Naive thymus-derived CD8-positive, alpha-beta T cell (primary cell): Measurements from ENCODE around the gene IRAK1. TPM values are rescaled to one million over a fixed set of nuclear protein-coding genes. Genes with fewer than 3 reads are reported as not detected.

Experiments used
- ATAC-seq, 2 donors: fragments of 150-1000 bp; cut with Tn5 transposase in 1 of 2; sonication (Bioruptor Pico), chemical (Tn5 transposase) in 1 of 2; 1 replicate in 1 of 2; 2 replicates in 1 of 2; pipeline ENCODE4 v1.10.0; 2021; ENCODE audit warnings: mild to moderate bottlenecking in 2 of 2, moderate library complexity in 2 of 2
- POLR2A ChIA-PET: fragments of 350-600 bp; sonication (Branson Sonifier 250); formaldehyde crosslinking; loops from one replicate; lab custom pipeline; 2021; ENCODE audit warnings: antibody characterized with exemption; lab: Charles Lee
- DNase-seq, 10 donors: peaks; one replicate each; pipeline versions ENCODE4 v3.0.0 to v3.0.0-alpha.2; 2020 to 2022
- H3K27ac Mint-ChIP-seq, 10 donors: one replicate each; pipeline ENCODE4 v1.8.0; 2020 to 2022; ENCODE audit warnings: mild to moderate bottlenecking in 10 of 10, mixed read lengths in 10 of 10, moderate library complexity in 4 of 10, inconsistent platforms in 1 of 10
- H3K27me3 Mint-ChIP-seq, 5 donors: one replicate each; pipeline ENCODE4 v1.8.0; 2021 to 2022; ENCODE audit warnings: mixed read lengths in 5 of 5
- H3K36me3 Mint-ChIP-seq, 3 donors: one replicate each; pipeline ENCODE4 v1.8.0; 2020 to 2022; ENCODE audit warnings: mixed read lengths in 3 of 3, mild to moderate bottlenecking in 2 of 3, inconsistent platforms in 1 of 3
- H3K4me1 Mint-ChIP-seq, 4 donors: one replicate each; pipeline ENCODE4 v1.8.0; 2021 to 2022; ENCODE audit warnings: mixed read lengths in 4 of 4
- H3K4me3 Mint-ChIP-seq, 10 donors: one replicate each; pipeline ENCODE4 v1.8.0; 2020 to 2022; ENCODE audit warnings: mild to moderate bottlenecking in 10 of 10, mixed read lengths in 10 of 10, moderate library complexity in 6 of 10, inconsistent platforms in 1 of 10
- H3K9me3 Mint-ChIP-seq, 9 donors: one replicate each; pipeline ENCODE4 v1.8.0; 2020 to 2022; ENCODE audit warnings: mixed read lengths in 9 of 9, mild to moderate bottlenecking in 3 of 9, inconsistent platforms in 1 of 9, moderate library complexity in 1 of 9
- polyA plus RNA-seq, 3 donors: library from polyadenylated mRNA; unstranded; fragments of 300-500 nt; fragmentation: Illumina TruSeq; gene quantifications; one replicate each; pipeline ENCODE4 v1.2.3, GENCODE V29; 2021
- total RNA-seq, 8 experiments: library from RNA in 2 of 8; stranded (reverse) in 2 of 8; gene quantifications; one replicate each; pipeline ENCODE4 v1.2.3 and lab custom pipeline; 2021 to 2026

IRAK1 gene
- total and polyA plus RNA-seq, 5 experiments from 2014 or later = 23.9 to 76.6 (median 44.7) TPM

DNA sequence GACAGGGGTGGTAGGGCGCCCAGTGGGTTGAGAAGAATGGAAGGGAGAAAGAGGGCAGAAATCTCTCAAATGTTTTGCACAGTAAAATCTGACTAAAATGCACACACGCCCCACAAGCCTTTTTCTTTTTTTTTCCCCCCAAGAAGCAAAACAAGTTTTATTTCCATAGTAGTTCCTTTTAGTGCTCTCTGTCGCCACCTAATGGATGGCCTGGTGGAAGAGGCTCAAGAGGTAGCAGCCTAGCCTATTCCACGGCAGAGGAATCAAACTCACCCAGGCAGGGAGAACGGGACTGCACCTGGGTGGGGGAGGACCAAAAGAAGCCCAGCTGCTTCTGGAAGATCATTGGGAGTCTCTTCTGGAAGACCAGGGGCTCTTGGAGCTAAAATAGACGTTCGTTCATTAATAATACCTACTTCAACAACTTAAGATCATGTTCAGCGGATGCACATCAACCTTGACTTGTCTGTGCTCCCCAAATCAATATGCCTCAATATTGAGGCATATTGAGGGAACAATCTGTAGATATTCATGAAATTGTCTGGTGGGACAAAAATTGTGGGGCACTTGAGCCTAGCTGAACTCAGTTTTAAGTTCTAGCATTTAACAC is 31.6 kb upstream of the IRAK1 start:
- POLR2A ChIA-PET = interaction anchor here (1.0 to 1.4 kb wide), 2 partner anchors 43 to 80 kb away, joined by 3 to 6 read pairs; partner anchors contain the start of gene HCFC1
- H3K4me3 Mint-ChIP-seq = peak overlapping the region in 3 of 10 donors; percentile 9 to 70 (median 30)
- H3K27ac Mint-ChIP-seq = peak overlapping the region; percentile 65 to 87 (median 78)
- peaks cover 34 to 54% (median 46%) of the 10 kb centered on the region in 4 donors for H3K4me1 Mint-ChIP-seq
- peak; percentile 71 to 88 for ATAC-seq
- no peaks in the 10 kb centered on the region for H3K9me3 Mint-ChIP-seq
- no peaks in the 10 kb centered on the region for H3K27me3 Mint-ChIP-seq
- peaks cover 3 to 63% (median 4%) of the 10 kb centered on the region in 3 donors for H3K36me3 Mint-ChIP-seq
- DNase-seq = peak; percentile 41 to 84 (median 65)

DNA sequence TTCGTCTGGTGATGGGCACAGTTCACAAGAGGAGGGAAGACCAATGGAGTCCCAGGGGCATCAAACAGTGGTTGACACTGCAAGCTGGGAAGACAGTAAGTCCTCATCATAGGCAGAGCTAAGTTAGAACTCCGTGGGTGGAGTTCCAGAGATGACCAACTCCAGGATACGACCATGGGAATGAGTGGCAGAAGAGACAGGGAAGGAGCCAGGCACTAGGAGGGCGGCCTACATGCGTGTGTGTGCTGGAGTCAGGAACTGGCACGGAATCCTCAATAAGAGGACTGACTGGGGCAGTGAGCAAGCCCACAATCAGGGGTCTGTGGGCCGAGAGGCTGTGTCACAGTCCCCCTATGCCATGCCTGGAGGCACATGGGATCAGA is 30.4 kb upstream of the IRAK1 start:
- H3K27ac Mint-ChIP-seq = peak overlapping the region in 6 of 10 donors; percentile 57 to 94 (median 76)
- H3K9me3 Mint-ChIP-seq = no peaks in the 10 kb centered on the region
- POLR2A ChIA-PET = no interaction called here
- peaks cover 3 to 65% (median 4%) of the 10 kb centered on the region in 3 donors for H3K36me3 Mint-ChIP-seq
- H3K27me3 Mint-ChIP-seq = no peaks in the 10 kb centered on the region
- peak overlapping the region in 2 of 10 donors; percentile 20 to 35 for H3K4me3 Mint-ChIP-seq
- H3K4me1 Mint-ChIP-seq = peaks cover 31 to 52% (median 45%) of the 10 kb centered on the region in 4 donors
- no peak for ATAC-seq
- DNase-seq = no peak

DNA sequence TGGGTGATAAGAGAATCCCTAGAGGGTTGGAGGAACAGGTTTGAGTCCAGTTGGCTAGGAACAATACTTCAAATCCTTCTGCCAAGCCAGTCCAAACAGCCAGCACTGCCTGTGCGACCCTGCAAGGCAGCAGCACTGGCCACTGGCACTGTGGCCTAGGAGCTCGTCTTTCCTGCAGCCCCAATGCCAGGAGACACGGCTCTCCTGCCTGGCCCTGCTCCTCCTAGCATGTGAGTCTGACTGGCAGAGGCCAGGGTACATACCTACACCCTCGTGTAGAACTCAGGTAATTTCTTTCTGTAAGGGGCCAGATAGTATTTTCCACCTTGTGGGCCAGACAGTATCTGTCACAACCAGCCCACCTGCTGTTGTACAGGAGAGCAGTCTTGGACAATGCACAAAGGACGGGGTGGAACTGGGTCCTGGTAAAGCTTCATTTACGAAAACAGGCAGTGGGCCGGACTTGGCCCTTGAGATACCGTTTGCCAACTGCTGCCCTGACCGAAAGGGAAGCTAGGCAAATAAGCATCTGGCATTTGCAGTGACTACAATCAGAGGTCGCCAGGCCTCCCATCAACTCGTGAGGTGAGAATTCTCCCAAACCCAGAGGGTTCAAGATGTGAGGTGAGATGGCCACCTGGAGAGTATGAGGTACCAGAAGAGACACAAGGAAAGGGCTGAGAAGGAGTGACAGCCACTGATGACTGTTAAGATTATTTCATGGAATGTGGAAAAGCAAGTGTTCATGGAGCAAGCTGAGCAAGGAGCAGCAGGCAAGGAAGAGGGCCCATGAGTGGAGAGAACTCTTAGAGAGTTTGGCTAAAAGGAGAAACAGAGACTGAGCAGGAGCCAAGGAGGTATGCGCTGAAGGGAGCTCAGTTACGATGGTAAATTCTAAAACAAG is 29.8 kb upstream of the IRAK1 start:
- Mint-ChIP-seq H3K27ac (peak overlapping the region in 6 of 10 donors; percentile 57 to 94 (median 76)), H3K27me3 (no peaks in the 10 kb centered on the region), H3K9me3 (no peaks in the 10 kb centered on the region), H3K4me3 (peak overlapping the region in 1 of 10 donors; percentile 35), H3K36me3 (peaks cover 3 to 67% (median 4%) of the 10 kb centered on the region in 3 donors), H3K4me1 (peaks cover 31 to 52% (median 44%) of the 10 kb centered on the region in 4 donors)
- POLR2A ChIA-PET = interaction anchor here (0.9 kb wide), 1 partner anchor 14 kb away, joined by 3 read pairs; no protein-coding TSS in a partner anchor
- DNase-seq (no peak), ATAC-seq (no peak)

DNA sequence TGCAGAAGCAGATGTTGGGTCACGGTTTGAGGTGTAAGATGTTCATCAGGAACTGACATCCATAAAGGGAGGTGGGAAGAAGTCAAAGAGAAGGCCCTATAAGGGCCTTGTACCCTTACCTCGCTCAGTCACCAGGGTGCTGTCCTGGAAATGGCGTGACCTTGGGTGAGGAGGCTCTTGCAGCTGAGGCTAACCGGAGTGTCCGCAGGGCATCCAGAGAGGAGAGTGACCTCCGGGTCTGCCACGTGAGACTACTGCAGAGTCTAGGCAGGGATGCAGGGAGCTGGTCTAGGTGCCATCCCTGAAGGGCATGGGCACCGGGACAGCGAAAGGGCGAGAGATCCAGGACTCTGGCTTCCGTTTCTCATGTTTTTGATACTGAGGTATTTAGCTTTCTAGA is 28.7 kb upstream of the IRAK1 start:
- H3K36me3 Mint-ChIP-seq = peaks cover 3 to 67% (median 4%) of the 10 kb centered on the region in 3 donors

DNA sequence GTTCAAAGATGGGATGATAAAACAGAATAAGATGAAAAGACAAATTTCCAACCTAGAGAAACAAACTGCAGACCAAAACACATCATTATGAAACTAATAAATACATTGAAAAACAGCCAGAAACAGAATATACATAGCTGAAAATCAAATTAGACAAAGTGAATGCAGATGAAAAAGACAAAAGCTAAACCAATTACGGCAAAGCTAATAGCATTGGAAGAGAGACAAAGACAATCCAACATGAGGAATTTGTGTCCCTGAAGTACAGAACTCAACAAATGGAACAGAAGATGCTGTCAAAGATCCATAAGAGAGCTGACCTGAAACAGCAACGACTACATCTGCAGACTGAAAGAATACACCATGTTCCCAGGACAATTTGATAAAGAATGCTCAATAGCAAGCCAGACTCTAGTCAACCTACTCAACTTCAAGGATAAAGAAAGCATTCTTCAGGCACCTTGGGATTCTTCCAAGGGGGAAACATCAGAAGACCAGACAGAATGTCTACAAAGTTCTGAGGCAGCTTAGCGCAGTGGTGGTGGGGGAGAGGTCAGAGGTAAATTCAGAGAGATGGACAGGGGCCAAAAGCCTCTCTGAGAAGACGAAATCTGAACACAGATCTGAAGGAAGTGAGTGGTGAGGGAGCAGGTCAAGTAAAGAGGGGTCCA is 27.4 kb upstream of the IRAK1 start:
- Mint-ChIP-seq H3K27ac (peak overlapping the region in 6 of 10 donors; percentile 52 to 75 (median 64)), H3K4me1 (peaks cover 31 to 53% (median 49%) of the 10 kb centered on the region in 4 donors), H3K9me3 (no peaks in the 10 kb centered on the region), H3K27me3 (no peaks in the 10 kb centered on the region), H3K36me3 (peaks cover 3 to 62% (median 4%) of the 10 kb centered on the region in 3 donors), H3K4me3 (no peak overlapping the region)
- ATAC-seq (no peak), DNase-seq (no peak)
- POLR2A ChIA-PET = no interaction called here

More for the DNA sequence above, 28.7 kb upstream of the IRAK1 start:
- POLR2A ChIA-PET = interaction anchor here (0.6 to 0.9 kb wide), 2 partner anchors 15 to 288 kb away, joined by 3 to 4 read pairs; no protein-coding TSS in a partner anchor
- no peak for DNase-seq
- peaks cover 31 to 52% (median 46%) of the 10 kb centered on the region in 4 donors for H3K4me1 Mint-ChIP-seq
- no peak for ATAC-seq
- H3K9me3 Mint-ChIP-seq = no peaks in the 10 kb centered on the region
- peak overlapping the region in 4 of 10 donors; percentile 6 to 72 (median 46) for H3K27ac Mint-ChIP-seq
- no peaks in the 10 kb centered on the region for H3K27me3 Mint-ChIP-seq
- no peak overlapping the region for H3K4me3 Mint-ChIP-seq

DNA sequence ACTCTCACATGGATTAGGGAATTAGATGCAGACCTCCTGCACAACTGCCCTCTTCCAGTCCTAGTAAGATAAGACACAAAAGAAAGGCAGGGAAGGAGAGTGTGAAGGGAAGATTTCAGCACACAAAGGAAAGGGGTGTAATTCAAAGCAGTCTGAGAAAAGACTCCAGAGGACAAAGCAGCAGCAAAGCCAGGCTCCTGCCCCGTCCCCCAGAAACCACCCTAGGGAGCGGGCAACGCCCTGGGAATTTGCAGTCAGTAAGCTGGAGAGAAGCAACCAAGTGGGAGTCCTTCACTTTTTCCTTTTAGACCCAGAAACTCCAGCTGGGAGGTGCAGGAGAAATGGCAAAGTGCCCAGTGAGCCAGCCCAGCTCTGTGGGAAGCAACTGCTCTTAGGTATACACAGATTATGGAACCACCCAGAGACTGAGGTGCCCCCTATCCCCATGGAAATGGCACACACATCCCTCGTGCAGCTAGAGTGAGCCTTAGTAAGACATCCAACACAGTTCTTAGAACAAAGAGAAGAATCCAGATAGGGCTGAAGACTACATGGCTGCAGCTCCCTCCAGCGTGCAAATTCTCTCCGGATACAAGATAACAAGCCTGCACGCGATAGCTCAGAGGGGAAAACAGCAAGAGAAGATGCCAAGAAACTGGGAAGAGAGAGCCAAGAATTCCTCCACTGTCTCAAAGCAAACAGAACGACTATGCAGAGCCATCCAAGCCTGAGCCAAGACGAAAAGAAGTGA is 26.5 kb upstream of the IRAK1 start:
- ATAC-seq = no peak

DNA sequence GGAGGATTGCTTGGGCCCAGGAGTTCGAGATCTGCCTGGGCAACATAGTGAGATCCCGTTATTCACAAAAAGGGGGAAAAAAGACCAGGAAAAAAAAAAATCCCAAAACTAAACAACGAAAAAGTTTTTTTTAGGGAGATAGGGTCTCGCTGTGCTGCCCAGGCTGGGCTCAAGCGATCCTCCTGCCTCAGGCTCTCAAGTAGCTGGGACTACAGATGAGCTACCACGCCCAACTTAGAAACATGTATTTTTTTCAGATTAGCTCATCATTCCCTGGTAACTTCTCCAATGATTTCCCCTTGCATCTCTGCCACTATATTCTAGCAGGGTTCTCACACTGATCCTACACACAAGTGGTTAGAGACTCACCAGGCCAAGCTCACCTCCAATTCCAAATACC is 24.4 kb upstream of the IRAK1 start:
- H3K27me3 Mint-ChIP-seq = no peaks in the 10 kb centered on the region
- peaks cover 3 to 55% (median 4%) of the 10 kb centered on the region in 3 donors for H3K36me3 Mint-ChIP-seq
- POLR2A ChIA-PET = interaction anchor here (0.6 kb wide), 1 partner anchor 142 kb away, joined by 4 read pairs; no protein-coding TSS in a partner anchor
- peaks cover 21 to 52% (median 49%) of the 10 kb centered on the region in 4 donors for H3K4me1 Mint-ChIP-seq
- no peak for DNase-seq
- H3K9me3 Mint-ChIP-seq = no peaks in the 10 kb centered on the region
- no peak for ATAC-seq
- peak overlapping the region in 7 of 10 donors; percentile 9 to 87 (median 74) for H3K27ac Mint-ChIP-seq
- H3K4me3 Mint-ChIP-seq = peak overlapping the region in 1 of 10 donors; percentile 24

More for the DNA sequence above, 26.5 kb upstream of the IRAK1 start:
- peaks cover 3 to 60% (median 4%) of the 10 kb centered on the region in 3 donors for H3K36me3 Mint-ChIP-seq
- no peak overlapping the region for H3K4me3 Mint-ChIP-seq
- no peaks in the 10 kb centered on the region for H3K9me3 Mint-ChIP-seq
- H3K4me1 Mint-ChIP-seq = peaks cover 30 to 54% (median 50%) of the 10 kb centered on the region in 4 donors
- H3K27me3 Mint-ChIP-seq = no peaks in the 10 kb centered on the region
- peak overlapping the region in 4 of 10 donors; percentile 3 to 82 (median 60) for H3K27ac Mint-ChIP-seq
- POLR2A ChIA-PET = interaction anchor here (0.7 kb wide), 1 partner anchor 8 kb away, joined by 4 read pairs; no protein-coding TSS in a partner anchor
- DNase-seq = no peak

DNA sequence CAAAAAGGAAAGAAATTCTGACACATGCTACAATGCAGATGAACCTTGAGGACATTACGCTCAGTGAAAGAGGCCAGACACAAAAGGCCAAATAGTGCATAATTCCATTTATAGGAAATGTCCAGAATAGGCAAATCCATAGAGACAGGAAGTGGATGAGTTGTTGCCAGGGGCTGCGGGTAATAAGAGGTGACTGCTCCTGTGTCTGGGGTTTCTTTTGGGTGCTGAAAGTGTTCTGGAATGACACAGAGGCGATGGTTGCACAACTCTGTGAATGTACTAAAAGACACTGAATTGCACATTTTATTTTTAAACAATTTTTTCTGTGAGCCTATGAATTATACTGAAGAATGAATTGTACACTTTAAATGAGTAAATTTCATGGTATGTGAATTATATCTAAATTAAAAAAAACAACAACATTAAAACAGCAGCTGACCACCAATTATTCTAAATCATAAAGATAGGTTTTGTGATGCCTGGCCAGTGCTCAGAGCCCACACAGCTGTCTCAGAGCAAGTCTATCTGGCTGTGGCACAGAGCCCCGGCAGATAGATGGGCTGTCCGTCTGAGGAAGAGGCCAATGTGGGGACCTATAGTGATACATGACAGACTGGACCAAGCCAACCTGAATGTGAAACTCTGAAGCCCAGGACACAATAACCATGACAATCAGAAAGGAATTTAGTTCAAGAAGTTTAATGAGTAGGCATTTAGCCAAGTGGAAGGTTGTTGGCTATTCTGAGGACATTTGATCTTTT is 23.5 kb upstream of the IRAK1 start:
- Mint-ChIP-seq H3K36me3 (peaks cover 2 to 54% (median 4%) of the 10 kb centered on the region in 3 donors), H3K4me3 (no peak overlapping the region), H3K4me1 (peaks cover 17 to 49% (median 45%) of the 10 kb centered on the region in 4 donors), H3K27ac (peak overlapping the region in 2 of 10 donors; percentile 27 to 81), H3K9me3 (no peaks in the 10 kb centered on the region), H3K27me3 (no peaks in the 10 kb centered on the region)
- no peak for ATAC-seq
- DNase-seq = no peak
- POLR2A ChIA-PET = no interaction called here

DNA sequence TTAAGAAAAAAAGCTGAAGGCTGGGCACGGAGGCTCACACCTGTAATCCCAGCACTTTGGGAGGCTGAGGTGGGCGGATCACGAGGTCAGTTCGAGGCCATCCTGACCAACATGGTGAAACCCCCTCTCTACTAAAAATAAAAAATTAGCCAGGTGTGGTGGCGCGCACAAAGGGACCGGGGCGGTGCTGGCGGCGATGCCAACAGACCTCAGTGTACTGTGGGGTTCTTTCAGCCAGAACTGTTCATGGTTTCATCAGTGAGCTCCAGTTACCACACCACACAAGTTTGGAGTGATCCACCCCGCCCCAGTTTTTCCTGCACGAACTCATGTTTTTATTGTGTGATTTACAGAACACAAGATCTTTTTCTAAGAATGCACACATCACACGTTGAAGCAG is 21.2 kb upstream of the IRAK1 start:
- no peaks in the 10 kb centered on the region for H3K27me3 Mint-ChIP-seq
- POLR2A ChIA-PET = interaction anchor here (1.1 kb wide), 1 partner anchor 70 kb away, joined by 3 read pairs; the partner anchor contains the start of gene HCFC1
- H3K4me3 Mint-ChIP-seq = no peak overlapping the region
- DNase-seq (no peak), ATAC-seq (no peak)
- peaks cover 11 to 42% (median 39%) of the 10 kb centered on the region in 4 donors for H3K4me1 Mint-ChIP-seq
- H3K27ac Mint-ChIP-seq = peak overlapping the region in 2 of 10 donors; percentile 75 to 79
- H3K9me3 Mint-ChIP-seq = no peaks in the 10 kb centered on the region
- peaks cover 0 to 45% (median 0%) of the 10 kb centered on the region in 3 donors for H3K36me3 Mint-ChIP-seq

DNA sequence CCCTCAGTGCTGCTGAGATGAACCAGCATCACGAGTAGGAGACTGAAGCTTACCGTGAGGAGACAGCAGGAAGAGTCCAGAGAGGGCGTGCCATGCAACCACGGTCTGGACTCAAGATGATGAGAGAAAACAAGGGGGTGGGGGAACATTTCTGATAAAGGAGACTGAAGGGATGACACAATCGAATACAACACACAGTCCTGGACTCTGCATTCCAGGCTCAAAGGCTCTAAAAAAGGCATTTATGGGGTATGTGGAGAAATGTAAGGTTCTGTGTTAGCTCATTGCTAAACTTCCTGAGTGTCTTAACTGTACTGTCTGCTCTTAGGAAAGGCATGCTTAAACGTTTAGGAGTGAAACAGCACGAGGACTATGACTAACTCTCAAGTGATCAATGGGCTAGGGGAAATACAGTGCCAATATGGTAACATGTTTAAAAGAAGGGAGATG is 20.6 kb upstream of the IRAK1 start:
- H3K4me1 Mint-ChIP-seq = peaks cover 11 to 42% (median 39%) of the 10 kb centered on the region in 4 donors
- H3K27ac Mint-ChIP-seq = peak overlapping the region in 9 of 10 donors; percentile 1 to 88 (median 71)
- DNase-seq (no peak), ATAC-seq (peak in 1 of 2 donors; percentile 31)
- POLR2A ChIA-PET = interaction anchor here (1.0 to 1.1 kb wide), 2 partner anchors 33 to 69 kb away, joined by 3 read pairs; partner anchors contain the start of gene HCFC1
- H3K4me3 Mint-ChIP-seq = peak overlapping the region in 4 of 10 donors; percentile 28 to 62 (median 41)
- H3K9me3 Mint-ChIP-seq = no peaks in the 10 kb centered on the region
- peaks cover 0 to 44% (median 0%) of the 10 kb centered on the region in 3 donors for H3K36me3 Mint-ChIP-seq
- H3K27me3 Mint-ChIP-seq = no peaks in the 10 kb centered on the region
